Measurements from ENCODE around the gene SPAG4.

- no peak for TF ChIP-seq CTCF (IDR thresholded peaks at IDR 0.05)
- TF ChIP-seq POLR2A (IDR thresholded peaks at IDR 0.05), result no peak
- TF ChIP-seq POLR2AphosphoS5 (IDR thresholded peaks at IDR 0.05), result no peak
- TF ChIP-seq EP300 (IDR thresholded peaks at IDR 0.05), result no peak
Observed at GRCh38 chr20:35662551-35662950, 46.9 kb downstream of the SPAG4 start.
